Measurements from ENCODE around the gene PDXK. TPM values are rescaled to one million over a fixed set of nuclear protein-coding genes. Genes with fewer than 3 reads are reported as not detected.

Gene PDXK
- 207 and 269 TPM in 2 replicates for total RNA-seq

GRCh38 chr21:43718872-43719747, at the start of gene PDXK:
Gene PDXK (plus strand): TSS chr21:43719129. CDS start chr21:43719295, 166 bp downstream.

GRCh38 chr21:43775795-43776430, 57.0 kb downstream of the PDXK start, which contains the start of gene CSTB:
Gene CSTB (minus strand): TSS chr21:43776308. CDS start chr21:43776269, 39 bp downstream.

GRCh38 chr21:43789276-43790009, 70.5 kb downstream of the PDXK start, which contains the start of gene RRP1:
Gene RRP1 (plus strand): TSS chr21:43789577. CDS start chr21:43789630, 53 bp downstream.

Other genes starting within 250 kb of the PDXK start
- gene HSF2BP, start 59.6 kb upstream of the PDXK start, total RNA-seq = 5.1 and 16.6 TPM in 2 replicates
- 36.9 and 40.1 TPM in 2 replicates for gene RRP1B, start 59.6 kb upstream of the PDXK start, total RNA-seq
- 18.8 and 23.6 TPM in 2 replicates for gene CSTB, start 57.2 kb downstream of the PDXK start, total RNA-seq
- 23.2 and 51.1 TPM in 2 replicates for gene RRP1, start 70.4 kb downstream of the PDXK start, total RNA-seq
- 37.3 and 49.2 TPM in 2 replicates for gene AGPAT3, start 146.1 kb downstream of the PDXK start, total RNA-seq

Measured in tracheal epithelial cell (primary cell).